Renal cortical epithelial cell (primary cell): ENCODE measurements around the gene UBR3. TPM values are rescaled to one million over a fixed set of nuclear protein-coding genes. Genes with fewer than 3 reads are reported as not detected.
A peak's percentile ranks its signal among the peaks of the same experiment; 100 is the strongest.

ENCODE experiments used
- DNase-seq: peaks from one replicate; pipeline ENCODE4 v3.0.0-alpha.2; 2011; ENCODE audit warnings: low read depth
- total RNA-seq: library from RNA; depleted of rRNA; stranded (reverse); fragments of >200 nt; gene quantifications from 2 replicates; pipeline ENCODE4 v1.2.3, GENCODE V29; 2014

UBR3 gene
- total RNA-seq, 1 donor from 2014 or later = 47.9 TPM

- DNase-seq = no peak
Observed at GRCh38 chr2:170044751-170045478, 217.7 kb downstream of the UBR3 start.

GRCh38 chr2:170047331-170048065, 220.2 kb downstream of the UBR3 start:
- no peak for DNase-seq

- DNase-seq = peak; percentile 1
Observed at GRCh38 chr2:170052151-170052550, 224.9 kb downstream of the UBR3 start.

GRCh38 chr2:170054997-170055396, 227.7 kb downstream of the UBR3 start:
- DNase-seq = no peak

- no peak for DNase-seq
Observed at GRCh38 chr2:170056900-170057299, 229.6 kb downstream of the UBR3 start.

GRCh38 chr2:170063456-170064235, 236.4 kb downstream of the UBR3 start:
- no peak for DNase-seq

GRCh38 chr2:170070778-170071177, 243.5 kb downstream of the UBR3 start:
- no peak for DNase-seq

GRCh38 chr2:170073288-170073687, 246.0 kb downstream of the UBR3 start:
- DNase-seq = peak; percentile 31

GRCh38 chr2:170076189-170076588, 248.9 kb downstream of the UBR3 start:
- DNase-seq = no peak

- DNase-seq = no peak
Observed at GRCh38 chr2:170077830-170078569, 250.7 kb downstream of the UBR3 start.

- DNase-seq = no peak
Observed at GRCh38 chr2:170084820-170085491, 257.7 kb downstream of the UBR3 start.

- no peak for DNase-seq
Observed at GRCh38 chr2:170086117-170086688, 258.9 kb downstream of the UBR3 start.

GRCh38 chr2:170086751-170087412, 259.6 kb downstream of the UBR3 start:
- no peak for DNase-seq

- no peak for DNase-seq
Observed at GRCh38 chr2:170087413-170087793, 260.1 kb downstream of the UBR3 start.

GRCh38 chr2:170088776-170089175, 261.5 kb downstream of the UBR3 start:
- no peak for DNase-seq

GRCh38 chr2:170090229-170090628, 263.0 kb downstream of the UBR3 start:
- DNase-seq = no peak

- DNase-seq = no peak
Observed at GRCh38 chr2:170091436-170091835, 264.2 kb downstream of the UBR3 start.

- DNase-seq = no peak
Observed at GRCh38 chr2:170092436-170093060, 265.3 kb downstream of the UBR3 start.

GRCh38 chr2:170095380-170095779, 268.1 kb downstream of the UBR3 start:
- no peak for DNase-seq
